ENCODE data around the gene RAB6D. TPM values are rescaled to one million over a fixed set of nuclear protein-coding genes. Genes with fewer than 3 reads are reported as not detected.
A peak's percentile ranks its signal among the peaks of the same experiment; 100 is the strongest.
"Not testable (repeated sequence)": the region's sequence is repeated elsewhere in the genome, so short reads cannot be mapped to it uniquely, and the experiment has no call there.

RAB6D gene
- total RNA-seq (2014; rRNA removed; shearing (Covaris generic)) = not detected in 2 replicates

DNA sequence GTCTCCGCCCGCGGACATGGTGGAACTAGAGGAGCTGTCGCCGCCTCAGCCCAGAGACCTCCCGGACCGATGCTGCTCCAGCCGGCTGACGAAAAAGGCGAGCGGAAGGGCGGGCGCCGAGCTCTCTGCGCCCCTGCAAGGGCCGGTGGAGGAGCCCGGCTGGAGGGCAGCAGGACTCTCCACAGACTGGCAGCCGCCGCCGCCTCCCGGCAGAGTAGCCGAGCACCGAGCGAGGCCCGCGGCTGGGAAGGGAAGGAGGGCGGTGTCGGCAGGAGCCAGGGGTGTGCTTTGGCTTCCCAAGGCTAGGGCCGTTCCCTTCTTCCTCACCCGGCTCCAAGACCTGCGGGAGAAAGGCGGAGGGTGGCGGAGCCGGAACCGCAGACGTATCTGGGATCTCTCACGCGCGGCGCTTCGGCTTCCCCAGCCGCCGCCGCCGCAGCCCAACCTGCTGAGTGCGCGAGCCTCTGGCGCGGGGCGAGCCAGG, at the start of gene RAB6D:
Gene RAB6D, minus strand, starts transcription at position 466 of the 484 bp plus-strand sequence. Its CDS starts 448 bp downstream, at position 18.
- not testable (repeated sequence) for DNase-seq (ENCODE audit: low read depth)

DNA sequence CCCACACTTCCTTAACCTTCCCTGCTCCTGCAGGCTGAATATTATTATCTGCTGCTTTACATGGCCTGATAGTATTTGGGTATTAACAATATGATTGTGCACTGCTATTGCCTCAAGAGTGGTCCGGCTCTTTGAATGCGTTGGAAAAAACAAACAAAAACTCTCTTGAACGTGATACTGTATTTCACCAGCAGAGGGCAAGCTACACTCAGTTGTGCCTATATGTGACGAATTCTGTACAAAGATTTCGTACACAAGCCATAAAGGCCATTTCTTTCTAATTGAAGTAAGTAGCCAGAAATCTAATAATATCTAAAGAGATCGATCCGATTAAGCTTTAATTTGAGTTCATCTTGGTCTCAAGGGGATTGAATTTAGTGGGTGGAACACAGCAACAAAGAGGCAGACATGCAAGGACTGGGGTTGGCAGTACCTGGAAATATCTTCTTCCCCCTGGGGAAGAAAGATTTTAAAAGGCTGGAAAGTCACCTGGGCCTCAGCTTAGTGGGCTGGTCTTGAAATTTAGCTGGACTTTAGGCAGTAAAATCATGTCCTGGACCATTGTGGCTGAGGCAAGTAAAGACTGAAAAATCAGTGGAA, 49.3 kb upstream of the RAB6D start:
- peak; percentile 57 for DNase-seq (ENCODE audit: low read depth)

DNA sequence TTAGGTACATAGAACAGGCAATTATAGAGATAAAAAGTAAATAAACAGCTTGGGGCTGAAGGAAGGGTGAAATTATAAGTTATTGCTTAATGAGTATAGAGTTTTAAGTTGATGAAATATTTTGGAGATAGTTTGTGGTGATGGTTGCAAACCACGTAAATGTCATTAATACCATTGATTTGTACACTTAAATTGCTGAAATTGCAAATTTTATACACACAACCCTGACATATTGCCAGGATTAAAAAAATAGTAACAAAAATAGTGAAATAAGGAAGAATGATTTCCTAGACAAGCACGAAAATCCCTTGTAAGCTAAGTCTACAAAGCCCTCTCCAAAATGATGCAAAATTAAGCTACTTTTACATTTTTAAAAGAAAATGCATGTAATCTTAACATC, 46.2 kb upstream of the RAB6D start:
- no peak for DNase-seq (ENCODE audit: low read depth)

DNA sequence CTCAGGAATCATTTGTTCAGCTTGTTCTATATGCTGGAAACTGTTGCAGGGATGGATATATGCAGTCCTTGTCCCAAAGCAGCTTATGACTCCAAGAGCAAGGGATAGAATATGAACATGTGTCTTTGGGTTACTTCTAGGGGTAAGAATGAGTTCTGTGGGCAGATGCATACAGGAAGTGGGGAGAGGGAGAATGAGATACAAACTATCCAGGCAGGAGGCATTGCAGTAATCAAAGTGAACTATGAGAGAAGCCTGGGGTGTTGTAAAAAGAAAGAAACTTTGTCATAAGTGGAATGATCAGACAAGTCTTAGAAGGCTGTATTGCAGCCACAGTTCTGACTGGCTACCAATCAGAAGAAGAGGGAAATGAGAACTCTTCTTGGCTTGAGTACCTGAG, 44.8 kb upstream of the RAB6D start:
- no peak for DNase-seq (ENCODE audit: low read depth)

DNA sequence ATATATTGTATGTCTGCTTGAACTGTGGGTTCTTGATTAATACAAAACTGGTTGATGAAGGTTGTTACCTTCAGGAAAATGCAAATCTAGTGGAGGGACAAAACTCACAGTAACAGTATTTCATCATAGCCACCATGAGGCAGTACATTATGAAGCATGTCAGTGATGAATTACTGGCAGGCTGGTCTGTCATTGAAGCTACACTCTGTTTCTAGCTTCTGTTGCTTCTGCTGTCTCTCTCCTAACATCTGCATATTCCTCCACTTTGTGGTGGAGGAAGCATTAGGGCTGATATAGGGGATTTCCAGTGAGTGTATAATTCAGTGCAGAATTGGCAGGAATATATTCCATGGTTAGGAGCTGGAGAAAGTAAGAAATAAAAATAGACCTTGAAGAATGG, 44.2 kb upstream of the RAB6D start:
- DNase-seq (ENCODE audit: low read depth) = no peak

DNA sequence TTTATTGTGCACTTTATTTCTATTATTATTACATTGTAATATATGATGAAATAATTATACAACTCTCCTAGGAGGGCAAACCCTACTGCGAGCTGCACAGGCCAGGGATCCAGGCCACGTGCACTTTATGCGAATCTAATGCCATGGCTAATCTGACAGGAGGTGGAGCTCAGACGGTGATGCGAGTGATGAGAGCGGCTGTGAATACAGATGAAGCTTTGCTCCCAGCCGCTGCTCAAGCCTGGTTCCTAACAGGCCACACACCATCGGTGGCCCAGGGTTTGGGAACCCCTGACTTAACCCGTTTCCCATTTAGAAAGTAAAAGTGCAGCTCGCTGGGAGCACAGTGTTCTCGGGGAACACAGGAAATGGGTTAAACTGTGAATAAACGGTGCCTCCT, 40.8 kb upstream of the RAB6D start:
- DNase-seq (ENCODE audit: low read depth) = no peak

DNA sequence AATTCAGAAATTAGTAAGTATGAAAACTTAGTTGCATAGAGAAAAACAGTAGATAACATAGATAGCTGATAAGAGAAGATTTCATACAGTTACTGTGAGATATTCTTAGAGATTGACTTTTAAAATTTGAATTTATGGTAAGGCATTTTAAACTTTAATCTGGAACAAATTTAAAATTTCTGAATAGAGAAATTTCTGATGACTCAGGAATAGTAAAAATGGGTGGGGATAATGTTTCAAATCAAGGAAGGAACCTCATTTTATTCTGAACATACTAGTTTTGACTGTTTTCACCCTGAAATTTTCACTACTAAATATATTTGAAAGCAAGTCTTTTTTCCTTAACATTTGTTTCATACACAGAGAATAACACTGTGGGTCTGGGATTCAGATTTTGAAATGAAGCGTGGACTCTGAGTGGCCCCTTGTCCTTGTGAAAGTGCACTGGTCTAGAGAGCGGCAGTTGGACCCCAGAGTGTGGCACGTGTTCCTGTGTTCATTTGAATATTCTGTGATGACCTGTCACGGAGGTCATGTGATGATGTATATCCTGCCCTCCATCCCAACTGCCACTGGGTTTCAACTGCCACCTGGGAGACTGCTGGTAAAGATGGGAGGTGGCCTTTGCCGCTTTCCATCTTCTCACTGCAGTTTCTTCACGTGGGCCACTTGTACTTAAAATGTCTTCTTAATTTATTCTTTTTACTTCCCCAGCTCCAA, 38.5 kb upstream of the RAB6D start:
- DNase-seq (ENCODE audit: low read depth) = no peak

DNA sequence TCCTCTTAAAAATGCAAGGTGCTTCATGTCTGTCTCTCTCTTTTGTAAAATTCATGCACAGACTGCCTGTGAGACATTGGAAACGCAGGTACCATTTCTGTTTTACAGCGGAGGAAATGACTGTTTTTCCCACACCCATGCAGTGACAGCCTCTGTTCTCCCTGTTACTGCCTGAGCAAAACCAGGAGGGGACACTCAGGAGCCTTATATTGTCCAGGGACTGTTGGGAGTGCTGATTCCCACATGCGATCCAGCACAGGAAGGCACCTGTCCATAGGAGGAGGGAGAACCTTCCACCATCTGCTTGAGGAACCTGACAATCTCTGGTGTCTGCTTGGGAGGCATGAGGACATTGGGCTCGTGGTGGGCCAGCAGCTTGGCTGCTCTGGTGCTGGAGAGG, 36.9 kb upstream of the RAB6D start:
- DNase-seq (ENCODE audit: low read depth) = no peak

DNA sequence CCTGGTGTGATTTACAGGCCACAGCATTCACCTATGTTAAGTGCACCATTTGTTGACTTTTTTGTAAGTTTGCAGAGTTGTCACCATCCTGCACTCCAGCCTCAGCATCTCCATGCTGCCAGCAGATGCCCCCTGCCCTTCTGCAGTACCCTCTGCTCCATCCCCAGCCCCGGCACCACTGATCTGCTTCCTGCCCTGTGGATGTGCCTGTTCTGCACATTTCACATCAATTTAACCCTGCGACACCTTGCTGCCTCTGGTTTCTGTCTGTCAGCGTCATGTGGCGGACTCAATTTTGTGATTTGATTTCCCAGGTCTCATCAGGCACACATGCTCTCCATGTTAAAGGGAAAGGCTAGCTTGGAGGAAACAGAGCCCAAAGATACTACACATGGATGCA, 36.5 kb upstream of the RAB6D start:
- DNase-seq (ENCODE audit: low read depth) = not testable (repeated sequence)

DNA sequence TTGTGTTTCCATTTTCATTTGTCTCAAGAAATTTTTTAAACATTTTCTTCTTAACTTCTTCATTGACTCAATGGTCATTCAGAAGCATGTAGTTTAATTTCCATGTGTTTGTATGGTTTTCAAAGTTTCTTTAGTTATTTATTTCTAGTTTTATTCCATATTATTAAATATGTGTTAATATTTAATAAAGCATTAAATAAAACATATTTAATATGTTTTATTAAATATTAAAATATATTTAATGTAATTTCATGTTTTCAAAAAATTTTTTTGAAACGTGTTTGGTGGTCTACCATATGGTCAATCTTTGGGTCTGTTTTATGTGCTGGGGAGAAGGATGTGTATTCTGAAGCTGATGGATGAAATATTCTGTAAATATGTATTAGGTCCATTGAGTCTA, 32.2 kb upstream of the RAB6D start:
- DNase-seq (ENCODE audit: low read depth) = not testable (repeated sequence)

DNA sequence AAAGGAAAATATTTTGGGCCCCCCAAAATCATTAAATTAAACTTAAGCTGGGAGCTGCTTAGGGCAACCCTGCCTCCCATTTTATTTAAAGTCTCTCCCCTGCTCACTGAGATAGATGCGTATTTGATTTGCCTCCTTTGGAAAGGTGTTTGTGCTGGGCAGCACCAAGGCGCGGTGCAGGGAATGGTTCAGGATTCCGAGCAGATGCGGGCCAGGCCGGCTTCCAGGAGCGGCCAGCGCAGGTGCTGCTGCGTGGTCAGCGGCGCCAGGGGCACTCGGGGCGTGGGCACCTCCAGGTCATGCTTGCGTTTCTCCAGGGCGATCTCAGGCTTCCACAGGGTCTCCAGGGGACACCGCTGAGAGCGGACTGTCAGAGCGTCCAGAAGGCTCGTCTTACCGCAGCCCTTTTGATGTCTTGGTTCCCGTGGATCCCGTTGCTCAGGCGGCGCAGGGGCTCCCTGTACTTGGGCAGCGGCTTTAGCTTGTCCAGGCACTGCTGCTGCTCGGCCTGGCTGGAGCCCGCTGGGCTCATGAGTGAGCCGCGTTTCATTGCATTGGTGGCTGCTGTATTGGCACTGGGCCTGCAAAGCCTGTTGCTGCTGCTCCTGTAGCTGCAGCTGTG, 31.2 kb upstream of the RAB6D start:
- peak; percentile 6 for DNase-seq (ENCODE audit: low read depth)

DNA sequence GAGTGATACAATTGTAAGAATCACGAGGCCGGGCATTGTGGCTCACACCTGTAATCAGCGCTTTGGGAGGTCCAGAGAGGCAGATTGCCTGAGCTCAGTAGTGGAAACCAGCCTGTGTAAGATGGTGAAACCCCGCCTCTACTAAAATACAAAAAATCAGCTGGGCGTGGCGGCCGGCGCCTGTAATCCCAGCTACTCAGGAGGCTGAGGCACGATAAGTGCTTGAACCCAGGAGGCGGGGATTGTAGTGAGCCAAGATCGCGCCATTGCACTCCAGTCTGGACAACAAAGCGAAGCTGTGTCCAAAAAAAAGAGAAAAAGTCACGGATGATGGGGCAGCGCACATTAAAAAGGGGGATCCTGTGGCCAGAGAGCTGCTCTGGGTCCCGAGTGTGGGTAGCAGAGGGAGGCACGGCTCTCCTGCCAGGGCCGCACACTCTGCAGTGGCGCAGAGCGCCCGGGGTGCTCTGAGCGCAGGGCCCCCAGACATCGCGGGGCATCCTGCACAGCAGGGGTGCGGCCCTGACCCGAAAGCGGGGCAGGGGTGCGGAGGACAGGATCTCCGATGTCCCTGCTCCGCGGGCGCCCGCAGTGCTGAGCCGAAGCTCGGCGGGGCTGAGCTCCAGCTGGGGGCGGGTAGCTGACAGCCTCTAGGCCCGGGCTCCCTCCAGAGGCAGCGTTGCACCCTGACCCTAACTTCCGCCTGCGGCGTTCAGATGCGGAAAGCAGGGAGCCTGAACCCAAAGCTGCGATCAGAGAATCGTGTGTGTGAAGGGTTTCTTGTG, 30.4 kb upstream of the RAB6D start:
- DNase-seq (ENCODE audit: low read depth) = no peak

DNA sequence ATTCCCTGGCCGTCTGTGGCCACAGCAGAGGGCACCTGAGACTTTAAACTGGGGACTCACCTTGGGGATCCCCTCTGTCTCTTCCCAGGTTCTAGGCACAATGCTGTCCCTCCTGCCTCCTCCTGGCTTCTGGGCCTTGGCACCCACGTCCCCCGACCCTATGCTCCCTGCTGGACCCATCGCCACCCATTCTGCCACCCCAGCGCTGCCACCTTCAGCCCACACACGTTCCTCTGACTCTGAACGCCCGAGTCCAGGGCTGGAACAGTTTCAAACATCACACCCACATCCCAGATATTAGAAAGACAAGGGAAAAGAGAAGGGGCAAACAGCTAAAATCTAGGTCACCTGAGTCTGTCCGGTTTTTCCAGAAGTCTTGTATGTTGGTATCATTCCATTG, 28.0 kb upstream of the RAB6D start:
- DNase-seq (ENCODE audit: low read depth) = not testable (repeated sequence)

DNA sequence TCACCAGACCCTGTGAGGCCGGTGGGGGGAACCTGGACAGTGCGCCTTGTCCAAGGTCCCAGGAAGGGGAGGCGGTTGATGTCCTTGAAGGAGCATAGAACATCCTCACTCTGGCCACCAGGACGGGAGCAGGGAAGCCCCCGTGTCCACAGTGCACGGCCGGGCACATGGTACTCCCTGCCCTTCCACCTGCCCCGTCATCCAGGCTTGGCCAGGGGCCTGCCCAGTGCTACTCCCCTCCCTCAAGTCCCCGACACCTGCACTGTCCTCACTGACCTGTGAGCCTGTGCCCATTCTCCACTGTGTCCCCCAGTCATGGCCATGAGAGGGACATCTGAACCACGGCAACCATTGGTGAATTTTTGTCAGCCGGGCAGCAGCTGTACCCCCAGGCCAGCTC, 27.5 kb upstream of the RAB6D start:
- DNase-seq (ENCODE audit: low read depth) = not testable (repeated sequence)

DNA sequence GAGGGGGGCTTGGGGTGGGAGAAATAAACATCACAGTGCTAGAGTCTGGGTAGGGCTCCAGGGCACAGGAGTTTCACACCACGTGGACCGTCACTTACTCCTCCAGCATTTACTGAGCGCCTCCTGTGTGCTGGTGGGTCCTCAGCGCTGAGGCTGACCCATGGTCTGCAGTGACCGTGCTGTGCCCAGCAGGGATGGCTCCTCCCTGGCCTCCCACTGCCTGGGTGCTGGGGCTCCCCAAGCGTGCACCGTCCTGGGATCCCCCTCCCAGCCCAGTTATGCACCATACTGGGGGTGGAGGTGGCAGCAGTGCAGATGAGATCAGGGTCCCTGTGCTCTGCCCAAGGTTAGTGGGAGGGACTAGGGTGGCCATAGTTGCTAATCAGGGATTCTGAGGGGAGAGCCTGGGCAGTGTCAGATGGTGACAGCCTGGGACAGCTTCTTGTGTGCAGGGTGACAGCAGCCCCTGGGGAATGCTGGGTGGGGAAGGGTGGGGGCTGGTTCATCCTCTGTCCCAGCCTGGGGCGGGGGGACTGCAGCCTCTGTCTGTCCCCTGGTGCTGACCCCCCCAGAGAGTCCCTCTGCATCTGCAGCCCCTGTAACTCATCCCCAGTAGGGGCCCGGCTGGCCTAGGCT, 26.6 kb upstream of the RAB6D start:
- DNase-seq (ENCODE audit: low read depth) = not testable (repeated sequence)

DNA sequence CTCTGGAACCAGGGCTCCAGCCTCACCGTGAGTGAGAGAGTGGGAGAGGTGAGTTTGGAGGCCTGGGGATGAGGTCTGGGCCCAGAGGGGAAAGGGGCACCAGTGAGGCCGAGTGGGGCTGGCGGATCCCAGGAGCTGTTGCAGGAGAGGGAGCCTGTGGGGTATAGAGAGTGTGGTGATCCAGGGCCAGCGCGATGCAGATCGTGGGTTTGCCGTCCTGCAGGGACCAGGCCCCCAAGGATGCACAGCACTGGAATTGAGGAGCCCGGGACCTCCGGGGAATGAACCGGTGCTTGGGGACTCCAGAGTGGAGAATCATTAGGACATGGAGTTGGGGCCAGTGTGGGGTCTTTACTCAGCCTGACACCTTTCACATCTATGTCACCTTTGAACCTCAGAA, 25.7 kb upstream of the RAB6D start:
- no peak for DNase-seq (ENCODE audit: low read depth)

DNA sequence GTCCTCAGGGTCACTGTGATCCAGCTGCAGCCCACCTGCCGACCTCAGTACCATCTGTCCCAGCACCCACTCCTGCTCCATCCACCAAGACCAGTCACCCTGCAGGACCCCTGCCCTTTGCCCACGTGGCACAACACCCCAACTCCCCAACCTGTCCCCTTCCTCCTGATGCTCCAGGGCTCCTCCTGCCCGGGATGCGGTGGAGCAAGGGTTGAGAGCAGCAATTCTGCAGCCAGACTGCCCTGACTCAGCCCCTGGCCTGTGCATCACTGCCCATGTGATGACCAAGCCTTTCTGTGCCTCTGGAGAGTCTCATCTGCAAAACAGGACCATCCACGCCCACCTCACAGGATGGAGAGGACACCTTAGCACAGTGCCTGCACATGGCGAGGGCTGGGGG, 24.9 kb upstream of the RAB6D start:
- not testable (repeated sequence) for DNase-seq (ENCODE audit: low read depth)

DNA sequence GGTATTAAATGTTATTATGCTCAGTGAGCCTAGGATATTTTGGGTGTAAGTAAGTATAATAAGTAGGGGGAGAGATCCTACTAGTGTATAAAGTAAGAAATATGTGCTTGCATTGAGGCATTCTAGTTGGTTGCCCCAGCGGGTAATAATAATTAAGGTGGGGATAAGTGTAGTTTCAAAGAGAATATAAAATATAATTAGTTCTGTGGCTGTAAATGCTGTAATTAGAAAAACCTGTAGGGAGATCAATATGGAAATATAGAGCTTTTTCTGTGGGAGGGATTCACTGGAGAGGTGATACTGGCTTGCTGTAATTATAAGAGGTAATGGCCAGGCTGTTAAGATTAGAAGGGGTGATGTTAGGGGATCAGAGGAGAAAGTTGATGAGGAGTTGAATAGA, 9.1 kb upstream of the RAB6D start:
- DNase-seq (ENCODE audit: low read depth) = not testable (repeated sequence)

DNA sequence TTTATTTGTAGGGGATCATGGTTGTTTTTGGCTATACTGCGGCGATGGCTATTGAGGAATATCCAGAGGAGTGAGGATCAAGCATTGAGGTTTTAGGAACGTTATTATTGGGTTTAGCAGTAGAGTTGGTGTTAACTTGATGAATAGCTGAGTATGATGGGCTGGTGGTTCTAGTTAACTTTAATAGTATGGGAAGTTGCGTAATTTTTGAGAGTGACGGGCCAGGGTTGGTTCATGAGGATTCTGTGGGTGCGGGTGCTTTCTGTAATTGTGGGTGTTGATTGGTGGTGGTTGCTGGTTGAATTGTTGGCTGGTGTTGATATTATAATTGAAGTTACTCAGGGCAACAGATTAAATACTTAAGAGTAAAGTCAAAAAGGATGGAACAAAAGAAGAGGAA, 6.0 kb upstream of the RAB6D start:
- DNase-seq (ENCODE audit: low read depth) = no peak

DNA sequence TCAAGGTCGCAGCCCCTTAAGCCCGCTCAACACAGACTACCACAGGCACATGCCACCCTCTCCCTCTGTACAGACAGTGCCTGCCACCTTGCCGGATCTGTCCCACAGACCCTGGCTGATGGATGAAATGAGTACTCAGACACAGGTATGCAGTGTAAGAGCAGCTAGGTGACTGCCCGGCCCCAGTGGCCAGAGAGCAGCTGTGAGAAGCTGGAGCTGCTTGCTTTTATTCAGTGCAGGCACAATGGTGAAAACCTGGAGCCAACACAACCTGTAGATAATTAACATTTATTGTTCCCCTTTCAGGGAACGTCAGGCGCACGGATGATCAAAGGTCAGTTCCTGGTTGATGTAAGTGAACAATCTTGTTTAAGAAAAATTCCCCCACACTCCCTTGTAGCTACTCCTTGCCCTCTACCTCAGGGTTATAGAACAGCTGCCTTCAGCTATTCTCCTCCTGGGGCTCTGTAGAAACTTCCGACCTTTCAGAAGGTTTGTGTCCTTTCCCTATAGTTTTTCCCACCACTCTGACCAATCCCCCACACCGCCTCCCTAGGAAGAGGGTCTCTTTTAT, 4.6 kb upstream of the RAB6D start:
- not testable (repeated sequence) for DNase-seq (ENCODE audit: low read depth)

DNA sequence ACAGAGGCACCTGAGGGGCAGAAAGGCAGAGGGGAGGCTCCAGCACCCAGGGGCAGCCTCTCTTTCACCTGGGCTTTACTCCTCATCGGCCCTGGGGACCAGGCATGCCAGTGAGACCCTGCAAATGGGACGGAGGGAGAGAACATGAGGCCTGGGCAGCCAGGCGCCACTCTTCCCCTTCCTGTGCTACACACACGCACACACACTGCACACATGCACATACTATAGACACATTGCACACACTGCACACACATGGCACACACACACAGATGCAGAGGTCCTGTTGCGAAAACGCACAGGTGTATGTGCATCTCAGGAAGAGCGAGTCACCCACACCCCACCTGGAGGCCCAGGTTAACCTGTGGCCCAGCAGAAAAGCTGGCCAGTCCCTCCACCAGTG, 3.4 kb upstream of the RAB6D start:
- DNase-seq (ENCODE audit: low read depth) = no peak
